ENCODE results near the gene FBLN1.

FBLN1 gene

DNA sequence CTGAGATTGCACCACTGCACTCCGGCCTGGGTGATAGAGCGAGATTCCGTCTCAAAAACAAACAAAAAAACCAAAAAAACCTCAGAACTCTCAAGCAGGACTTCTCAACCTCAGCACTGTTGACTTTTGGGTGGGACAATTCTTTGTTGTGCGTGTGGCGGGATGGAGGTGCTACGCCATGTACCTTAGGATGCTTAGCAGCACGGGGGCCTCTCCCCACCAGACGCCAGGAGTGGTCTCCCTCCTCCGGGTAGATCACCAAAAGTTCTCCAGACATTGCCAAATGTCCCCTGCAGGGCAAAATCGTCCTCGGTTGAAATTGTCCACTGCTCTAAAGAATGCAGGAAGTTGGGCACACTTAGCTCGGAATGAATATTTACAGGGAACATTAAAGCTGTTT, 142.0 kb downstream of the FBLN1 start:
- no peak for DNase-seq

DNA sequence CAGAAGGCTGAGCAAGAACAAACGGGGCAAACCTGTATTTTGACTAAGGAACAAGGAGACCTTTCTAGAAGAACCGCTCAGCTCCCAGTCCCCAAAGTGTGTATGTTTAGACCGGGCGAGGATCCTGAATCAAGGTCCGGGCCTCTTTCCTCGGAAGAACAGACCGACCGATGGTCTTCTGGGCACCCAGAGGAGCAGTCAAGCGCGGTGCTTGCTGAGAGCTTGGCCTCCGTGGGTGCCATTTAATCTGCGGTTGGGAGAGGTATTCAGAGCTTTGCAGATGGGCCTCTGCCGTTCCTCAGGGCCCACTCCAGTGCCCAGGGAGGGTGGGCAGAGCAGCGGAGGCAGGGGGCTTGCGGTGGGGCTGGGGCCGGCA, 142.5 kb downstream of the FBLN1 start:
- no peak for DNase-seq

GRCh38 chr22:45645526-45646414, 143.1 kb downstream of the FBLN1 start:
- DNase-seq = peak; percentile 79 to 83

- DNase-seq = no peak
Observed at GRCh38 chr22:45647532-45648225, 145.0 kb downstream of the FBLN1 start.

DNA sequence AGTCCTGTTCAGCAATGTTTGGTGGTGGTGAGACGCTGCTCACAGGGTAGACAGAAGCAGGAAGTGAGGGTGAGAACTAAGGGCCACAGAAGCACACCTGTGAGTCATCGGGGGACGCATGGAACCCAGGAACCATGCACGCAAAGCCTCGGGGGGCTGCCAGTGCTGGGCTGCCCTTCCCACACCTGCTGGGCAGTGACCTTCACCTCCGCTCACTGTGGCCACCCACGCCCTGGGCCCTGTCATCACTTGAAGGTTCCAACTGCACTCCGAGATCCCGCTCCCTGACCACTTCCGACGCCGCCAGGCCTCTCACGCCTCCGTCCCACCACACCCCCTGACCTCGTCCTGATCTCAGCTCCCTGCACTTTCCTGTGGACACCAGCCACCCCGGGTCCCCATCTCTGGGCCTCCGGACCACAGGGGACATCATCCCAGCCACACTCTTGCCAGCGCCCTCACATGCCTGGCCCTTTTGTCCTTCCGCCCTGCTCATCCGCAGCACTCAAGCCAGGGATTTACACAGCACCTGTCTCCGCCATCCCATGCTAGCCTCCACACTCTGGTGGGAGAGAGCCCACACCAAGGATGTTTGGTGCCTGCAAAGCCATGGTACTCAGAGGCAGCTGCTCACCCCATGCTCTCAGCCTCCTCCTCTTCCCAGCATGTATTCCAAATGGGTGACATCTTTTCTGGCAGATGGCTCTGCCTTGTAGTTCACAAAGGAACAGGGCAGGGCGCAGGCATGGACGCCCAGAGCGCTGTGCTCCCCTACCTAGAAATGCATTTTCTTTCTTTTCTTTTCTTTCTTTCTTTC, 145.8 kb downstream of the FBLN1 start:
- DNase-seq = no peak

- DNase-seq = no peak
Observed at GRCh38 chr22:45649809-45650208, 147.1 kb downstream of the FBLN1 start.

GRCh38 chr22:45650721-45651120, 148.0 kb downstream of the FBLN1 start:
- DNase-seq = no peak

Measured in activated CD4-positive, alpha-beta T cell treated with anti-CD3 and anti-CD28 coated beads, Interleukin-2, amount 50 U/mL, for 48 hours (primary cell).